Fibroblast of the conjunctiva (primary cell): ENCODE data around the gene PRSS33.

ENCODE experiments used
- DNase-seq: peaks from one replicate; pipeline ENCODE4 v3.0.0-alpha.2; 2010; ENCODE audit warnings: low read depth

Gene PRSS33

GRCh38 chr16:2820836-2821486 is 33.6 kb upstream of the PRSS33 start:
- DNase-seq, result no peak

DNA sequence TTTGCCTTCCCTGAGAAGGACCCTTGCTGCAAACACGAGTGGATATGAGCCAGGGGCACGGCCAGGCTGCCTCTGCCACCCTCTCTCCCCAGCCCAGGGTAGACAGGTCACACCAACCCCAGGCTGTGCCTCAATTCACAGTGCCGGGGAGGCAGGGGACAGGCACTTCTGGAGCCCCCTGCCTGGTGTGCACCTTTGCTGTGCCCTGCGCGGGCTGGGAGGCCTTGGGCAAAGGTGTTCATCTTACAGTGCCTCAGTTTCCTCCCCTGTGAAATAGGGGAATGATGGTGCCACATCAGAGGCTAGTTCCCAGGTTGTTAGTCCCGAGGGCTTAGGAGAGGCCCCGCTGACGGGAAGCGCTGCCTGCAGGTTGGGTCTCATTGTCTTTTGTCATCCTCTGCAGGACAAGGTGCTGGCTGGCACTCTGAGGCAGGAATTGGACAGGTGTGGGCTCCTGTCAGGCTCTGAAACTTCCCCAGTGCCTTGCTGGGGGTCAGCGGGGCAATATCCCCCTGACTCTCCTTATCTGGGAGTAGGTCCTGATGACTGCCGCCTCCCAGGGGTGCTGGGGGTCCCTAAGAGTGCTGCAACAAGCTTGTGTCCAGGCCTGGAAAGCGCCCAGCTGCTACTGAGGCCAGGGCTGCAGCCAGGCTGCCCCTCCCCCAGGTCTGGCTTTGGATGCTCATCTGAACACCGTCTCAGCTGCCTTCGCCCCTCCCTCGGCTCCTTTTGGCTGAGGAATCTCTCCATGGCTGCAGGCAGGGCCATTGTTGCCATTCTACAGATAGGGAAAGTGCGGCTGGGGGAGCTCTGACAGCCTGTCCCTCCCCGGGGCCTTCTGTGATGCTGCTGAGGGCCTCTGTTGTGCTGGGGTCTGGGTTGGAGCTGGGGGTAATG is 32.8 kb upstream of the PRSS33 start:
- DNase-seq, result no peak

- no peak for DNase-seq
Measured at GRCh38 chr16:2819179-2819938, 32.0 kb upstream of the PRSS33 start.

GRCh38 chr16:2818272-2818876 is 31.0 kb upstream of the PRSS33 start:
- no peak for DNase-seq

DNA sequence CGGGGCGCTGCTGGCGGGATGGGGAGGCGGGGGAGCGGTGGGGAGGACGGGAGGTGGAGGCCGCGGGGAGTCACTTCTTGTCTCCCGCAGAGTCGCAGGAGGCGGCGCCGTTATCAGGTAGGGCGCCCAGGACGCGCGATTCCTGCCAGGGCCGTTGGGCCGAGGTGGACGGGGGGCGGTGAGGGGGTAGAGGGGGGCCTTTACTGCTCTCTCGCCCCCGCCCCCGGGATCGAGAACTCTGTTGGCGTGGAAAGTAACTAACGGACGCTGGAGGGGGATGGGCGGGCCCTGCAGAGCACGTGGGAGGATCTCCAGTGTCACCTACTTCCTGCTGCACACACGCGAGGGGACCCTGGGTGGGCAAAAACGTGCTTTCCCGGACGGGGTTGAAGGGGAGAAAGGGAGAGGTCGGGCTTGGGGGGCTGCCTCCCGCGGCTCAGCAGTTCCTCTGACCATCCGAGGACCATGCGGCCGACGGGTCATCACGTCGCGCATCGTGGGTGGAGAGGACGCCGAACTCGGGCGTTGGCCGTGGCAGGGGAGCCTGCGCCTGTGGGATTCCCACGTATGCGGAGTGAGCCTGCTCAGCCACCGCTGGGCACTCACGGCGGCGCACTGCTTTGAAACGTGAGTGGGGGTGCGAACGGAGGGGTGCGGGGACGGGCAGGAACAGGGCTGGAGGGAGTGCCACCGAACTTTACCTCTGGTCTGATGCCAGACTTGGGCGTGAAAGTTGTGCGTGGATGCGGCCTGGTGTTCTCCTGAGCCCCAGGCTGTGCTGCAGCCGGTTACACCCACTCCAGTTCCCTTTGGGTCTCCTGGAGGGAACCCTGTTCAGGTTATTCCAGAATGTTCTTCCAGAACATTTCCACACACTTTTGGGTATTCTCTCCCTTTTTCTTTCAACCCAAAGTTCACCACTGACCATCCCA is 30.2 kb upstream of the PRSS33 start:
- no peak for DNase-seq

- no peak for DNase-seq
Measured at GRCh38 chr16:2816751-2817339, 29.5 kb upstream of the PRSS33 start, which contains the start of gene PRSS21. Gene PRSS21, plus strand, starts transcription at chr16:2817237. Its CDS starts 32 bp downstream, at chr16:2817269.

GRCh38 chr16:2815299-2815771 is 28.0 kb upstream of the PRSS33 start:
- DNase-seq, result no peak

GRCh38 chr16:2814551-2815298 is 27.4 kb upstream of the PRSS33 start:
- no peak for DNase-seq

GRCh38 chr16:2813771-2814221 is 26.4 kb upstream of the PRSS33 start:
- no peak for DNase-seq

DNA sequence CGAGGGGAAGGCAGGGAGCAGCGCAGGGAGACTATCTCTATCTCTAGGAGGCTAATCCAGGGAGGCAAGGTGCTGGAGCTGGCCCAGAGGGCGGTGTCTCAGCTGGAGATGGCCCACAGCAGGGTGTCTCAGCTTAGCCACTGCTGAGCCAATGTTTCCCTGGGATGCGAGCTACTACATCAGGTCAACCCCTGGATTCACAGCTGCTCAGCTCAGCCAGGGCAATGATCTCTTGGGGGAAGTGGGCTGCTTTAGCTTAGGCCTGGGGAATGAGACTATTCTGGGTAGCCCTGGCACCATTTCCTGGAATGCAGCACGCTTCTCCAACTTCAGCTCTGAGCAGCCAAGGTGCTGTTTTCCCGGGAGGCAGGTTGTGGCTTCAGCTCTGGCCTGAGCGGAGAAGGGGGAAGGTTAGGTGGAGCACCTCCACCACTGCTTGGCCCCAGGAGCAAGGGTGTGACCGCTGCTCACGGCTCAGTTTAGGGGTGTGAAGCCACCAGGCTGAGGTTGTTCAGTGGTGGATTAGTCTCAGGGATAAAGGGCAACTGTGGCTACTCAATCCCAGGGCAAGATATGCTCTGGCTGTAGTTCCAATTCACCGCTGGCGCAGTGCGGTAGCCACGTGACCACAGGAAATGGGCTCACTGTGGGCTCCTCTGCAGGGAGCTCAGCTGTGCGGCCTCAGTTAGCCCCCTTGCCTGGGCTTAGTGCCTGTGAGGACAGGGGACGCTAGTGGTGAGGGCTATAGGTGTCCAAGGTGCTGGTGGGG is 24.5 kb upstream of the PRSS33 start:
- DNase-seq, result no peak

GRCh38 chr16:2810651-2811050 is 23.3 kb upstream of the PRSS33 start:
- no peak for DNase-seq

DNA sequence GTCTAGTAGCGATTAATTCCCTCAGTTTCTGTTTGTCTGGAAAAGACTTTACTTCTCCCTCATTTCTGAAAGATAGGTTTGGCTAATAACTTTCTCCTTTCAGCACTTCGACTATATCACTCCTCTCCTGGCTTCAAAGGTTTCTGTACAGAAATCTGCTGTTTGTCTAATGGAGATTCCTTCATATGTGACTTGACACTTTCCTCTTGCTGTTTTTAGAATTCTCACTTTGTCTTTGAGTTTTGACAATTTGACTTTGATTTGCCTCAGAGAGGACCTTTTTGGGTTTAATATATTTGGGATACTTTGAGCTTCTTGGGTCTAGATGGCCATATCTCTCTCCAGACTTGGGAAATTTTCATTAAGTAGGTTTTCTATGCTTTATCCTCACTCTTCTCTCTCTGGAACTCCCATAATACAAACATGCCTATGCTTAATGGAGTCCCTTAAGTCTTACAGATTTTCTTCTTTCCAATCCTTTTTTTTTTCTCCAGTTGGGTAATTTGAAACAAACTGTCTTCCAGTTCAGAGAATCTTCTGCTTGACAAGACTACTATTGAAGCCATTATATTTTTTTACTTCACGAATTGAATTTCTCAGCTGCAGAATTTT is 21.9 kb upstream of the PRSS33 start:
- no peak for DNase-seq

GRCh38 chr16:2808181-2808580 is 20.8 kb upstream of the PRSS33 start:
- DNase-seq, result no peak

- DNase-seq, result no peak
Measured at GRCh38 chr16:2806286-2806685, 18.9 kb upstream of the PRSS33 start.

DNA sequence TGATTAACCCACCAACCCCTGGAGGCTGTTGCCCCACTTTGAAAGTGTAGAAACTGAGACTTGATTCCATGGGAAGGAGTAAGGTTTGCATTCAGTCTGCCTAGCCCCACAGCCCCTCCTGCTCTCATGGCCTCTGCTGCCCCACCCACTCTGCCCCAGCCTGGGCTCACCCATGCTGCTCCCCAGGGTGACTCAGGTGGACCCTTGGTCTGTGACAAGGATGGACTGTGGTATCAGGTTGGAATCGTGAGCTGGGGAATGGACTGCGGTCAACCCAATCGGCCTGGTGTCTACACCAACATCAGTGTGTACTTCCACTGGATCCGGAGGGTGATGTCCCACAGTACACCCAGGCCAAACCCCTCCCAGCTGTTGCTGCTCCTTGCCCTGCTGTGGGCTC is 17.4 kb upstream of the PRSS33 start:
- DNase-seq, result no peak

GRCh38 chr16:2803545-2804195 is 16.3 kb upstream of the PRSS33 start:
- DNase-seq, result no peak

GRCh38 chr16:2799859-2800226 is 12.5 kb upstream of the PRSS33 start:
- DNase-seq, result no peak
